Ovary (tissue), 3 donors: Measurements from ENCODE around the gene FKBP15.

Experiments
- POLR2A ChIP-seq: fragments of 450-650 bp; IDR thresholded peaks from one replicate; pipeline ENCODE4 v1.6.1; 2017; ENCODE audit warnings: antibody characterized with exemption, mild to moderate bottlenecking, moderate library complexity
- TF ChIP-seq, protein P1 (sequence below), 3 donors: fragments of 450-650 bp in 2 of 3; fragments of 200-600 bp in 1 of 3; IDR thresholded peaks; one replicate each; pipeline versions ENCODE4 v1.5.1 to v1.8.0; 2016 to 2022; ENCODE audit warnings: antibody characterized with exemption in 3 of 3, mild to moderate bottlenecking in 1 of 3
- donor health status: DM: no; HTN: no; CAD: no.

GRCh38 chr9:113181165-113181564, 39.9 kb downstream of the FKBP15 start:
- TF ChIP-seq, protein P1, sequence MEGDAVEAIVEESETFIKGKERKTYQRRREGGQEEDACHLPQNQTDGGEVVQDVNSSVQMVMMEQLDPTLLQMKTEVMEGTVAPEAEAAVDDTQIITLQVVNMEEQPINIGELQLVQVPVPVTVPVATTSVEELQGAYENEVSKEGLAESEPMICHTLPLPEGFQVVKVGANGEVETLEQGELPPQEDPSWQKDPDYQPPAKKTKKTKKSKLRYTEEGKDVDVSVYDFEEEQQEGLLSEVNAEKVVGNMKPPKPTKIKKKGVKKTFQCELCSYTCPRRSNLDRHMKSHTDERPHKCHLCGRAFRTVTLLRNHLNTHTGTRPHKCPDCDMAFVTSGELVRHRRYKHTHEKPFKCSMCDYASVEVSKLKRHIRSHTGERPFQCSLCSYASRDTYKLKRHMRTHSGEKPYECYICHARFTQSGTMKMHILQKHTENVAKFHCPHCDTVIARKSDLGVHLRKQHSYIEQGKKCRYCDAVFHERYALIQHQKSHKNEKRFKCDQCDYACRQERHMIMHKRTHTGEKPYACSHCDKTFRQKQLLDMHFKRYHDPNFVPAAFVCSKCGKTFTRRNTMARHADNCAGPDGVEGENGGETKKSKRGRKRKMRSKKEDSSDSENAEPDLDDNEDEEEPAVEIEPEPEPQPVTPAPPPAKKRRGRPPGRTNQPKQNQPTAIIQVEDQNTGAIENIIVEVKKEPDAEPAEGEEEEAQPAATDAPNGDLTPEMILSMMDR (IDR thresholded peaks at IDR 0.05), result no peak
- TF ChIP-seq POLR2A, result no peak
